Osteocyte (in vitro differentiated cells): ENCODE results near the gene SH3D21. TPM values are rescaled to one million over a fixed set of nuclear protein-coding genes. Genes with fewer than 3 reads are reported as not detected.

ENCODE experiments used
- DNase-seq: peaks from one replicate; pipeline ENCODE4 v3.0.0; 2021; ENCODE audit warnings: mixed read lengths; ENCODE audit not compliant: unreplicated experiment; ENCODE audit errors: extremely low spot score
- H3K27ac Mint-ChIP-seq: one replicate; pipeline ENCODE4 v1.8.0; 2021; ENCODE audit warnings: mild to moderate bottlenecking, mixed read lengths; ENCODE audit not compliant: unreplicated experiment
- H3K27me3 Mint-ChIP-seq: one replicate; pipeline ENCODE4 v1.8.0; 2021; ENCODE audit warnings: mixed read lengths; ENCODE audit not compliant: unreplicated experiment
- H3K36me3 Mint-ChIP-seq: one replicate; pipeline ENCODE4 v1.8.0; 2021; ENCODE audit warnings: mixed read lengths; ENCODE audit not compliant: unreplicated experiment
- H3K4me1 Mint-ChIP-seq: one replicate; pipeline ENCODE4 v1.8.0; 2021; ENCODE audit warnings: mixed read lengths; ENCODE audit not compliant: unreplicated experiment
- H3K4me3 Mint-ChIP-seq: one replicate; pipeline ENCODE4 v1.8.0; 2021; ENCODE audit warnings: mild to moderate bottlenecking, moderate library complexity, mixed read lengths; ENCODE audit not compliant: unreplicated experiment
- H3K9me3 Mint-ChIP-seq: one replicate; pipeline ENCODE4 v1.8.0; 2021; ENCODE audit warnings: mixed read lengths; ENCODE audit not compliant: unreplicated experiment
- CTCF ChIP-seq: fragments of 200-600 bp; sonication (generic); IDR thresholded peaks from 2 replicates; pipeline ENCODE4 v1.5.0; 2021; ENCODE audit warnings: antibody characterized with exemption, mild to moderate bottlenecking, moderate library complexity
- total RNA-seq: library from RNA; stranded (reverse); gene quantifications from 2 replicates; pipeline ENCODE4 v1.2.1, GENCODE V29; 2021

The SH3D21 gene
- total RNA-seq, 1 donor from 2014 or later = 6.4 TPM

- Mint-ChIP-seq H3K27me3 (no peaks in the 10 kb centered on the region), H3K9me3 (no peaks in the 10 kb centered on the region), H3K4me3 (no peak overlapping the region), H3K4me1 (no peaks in the 10 kb centered on the region), H3K36me3 (peaks cover 45% of the 10 kb centered on the region), H3K27ac (peak overlapping the region; percentile 71)
- TF ChIP-seq CTCF = no peak
- no peak for DNase-seq
These were observed 53.9 kb downstream of the SH3D21 start for GRCh38 chr1:36359911-36360550.

GRCh38 chr1:36365381-36365780 is 59.2 kb downstream of the SH3D21 start:
- no peaks in the 10 kb centered on the region for H3K27me3 Mint-ChIP-seq
- no peak overlapping the region for H3K4me3 Mint-ChIP-seq
- DNase-seq = no peak
- H3K9me3 Mint-ChIP-seq = no peaks in the 10 kb centered on the region
- peak overlapping the region; percentile 67 for H3K27ac Mint-ChIP-seq
- no peak for TF ChIP-seq CTCF
- H3K4me1 Mint-ChIP-seq = peaks cover 28% of the 10 kb centered on the region
- H3K36me3 Mint-ChIP-seq = peaks cover 22% of the 10 kb centered on the region

GRCh38 chr1:36366091-36366661 is 60.0 kb downstream of the SH3D21 start:
- Mint-ChIP-seq H3K4me1 (peaks cover 29% of the 10 kb centered on the region), H3K4me3 (no peak overlapping the region), H3K27ac (peak overlapping the region; percentile 67), H3K9me3 (no peaks in the 10 kb centered on the region), H3K36me3 (peaks cover 21% of the 10 kb centered on the region), H3K27me3 (no peaks in the 10 kb centered on the region)
- TF ChIP-seq CTCF = no peak
- no peak for DNase-seq

- Mint-ChIP-seq H3K4me3 (no peak overlapping the region), H3K27ac (peak overlapping the region; percentile 38), H3K9me3 (no peaks in the 10 kb centered on the region), H3K4me1 (peaks cover 32% of the 10 kb centered on the region), H3K36me3 (peaks cover 15% of the 10 kb centered on the region), H3K27me3 (no peaks in the 10 kb centered on the region)
- no peak for DNase-seq
- no peak for TF ChIP-seq CTCF
These were observed 60.9 kb downstream of the SH3D21 start for GRCh38 chr1:36367066-36367465.

GRCh38 chr1:36367798-36368197 is 61.6 kb downstream of the SH3D21 start:
- H3K27me3 Mint-ChIP-seq = no peaks in the 10 kb centered on the region
- peaks cover 39% of the 10 kb centered on the region for H3K4me1 Mint-ChIP-seq
- no peaks in the 10 kb centered on the region for H3K9me3 Mint-ChIP-seq
- TF ChIP-seq CTCF = no peak
- no peak overlapping the region for H3K4me3 Mint-ChIP-seq
- peaks cover 12% of the 10 kb centered on the region for H3K36me3 Mint-ChIP-seq
- no peak overlapping the region for H3K27ac Mint-ChIP-seq
- DNase-seq = no peak
